LNCaP clone FGC (cell line): Measurements from ENCODE around the gene EVC2.

ENCODE experiments used
- DNase-seq: peaks from one replicate; pipeline ENCODE4 v3.0.0-alpha.2; 2011; ENCODE audit warnings: low read depth
- H3K4me3 ChIP-seq: 2 replicates; pipeline ENCODE4 v1.5.1; 2011; ENCODE audit warnings: mild to moderate bottlenecking, low read depth, low read length, control low read depth
- TF ChIP-seq, protein P1 (sequence below): IDR thresholded peaks from 2 replicates; pipeline ENCODE4 v1.5.1; 2012; ENCODE audit warnings: mild to moderate bottlenecking; ENCODE audit not compliant: control insufficient read depth, insufficient read depth; ENCODE audit errors: extremely low read depth

The EVC2 gene

GRCh38 chr4:5661237-5661636 is 47.1 kb downstream of the EVC2 start:
- no peak for DNase-seq
- TF ChIP-seq, protein P1, sequence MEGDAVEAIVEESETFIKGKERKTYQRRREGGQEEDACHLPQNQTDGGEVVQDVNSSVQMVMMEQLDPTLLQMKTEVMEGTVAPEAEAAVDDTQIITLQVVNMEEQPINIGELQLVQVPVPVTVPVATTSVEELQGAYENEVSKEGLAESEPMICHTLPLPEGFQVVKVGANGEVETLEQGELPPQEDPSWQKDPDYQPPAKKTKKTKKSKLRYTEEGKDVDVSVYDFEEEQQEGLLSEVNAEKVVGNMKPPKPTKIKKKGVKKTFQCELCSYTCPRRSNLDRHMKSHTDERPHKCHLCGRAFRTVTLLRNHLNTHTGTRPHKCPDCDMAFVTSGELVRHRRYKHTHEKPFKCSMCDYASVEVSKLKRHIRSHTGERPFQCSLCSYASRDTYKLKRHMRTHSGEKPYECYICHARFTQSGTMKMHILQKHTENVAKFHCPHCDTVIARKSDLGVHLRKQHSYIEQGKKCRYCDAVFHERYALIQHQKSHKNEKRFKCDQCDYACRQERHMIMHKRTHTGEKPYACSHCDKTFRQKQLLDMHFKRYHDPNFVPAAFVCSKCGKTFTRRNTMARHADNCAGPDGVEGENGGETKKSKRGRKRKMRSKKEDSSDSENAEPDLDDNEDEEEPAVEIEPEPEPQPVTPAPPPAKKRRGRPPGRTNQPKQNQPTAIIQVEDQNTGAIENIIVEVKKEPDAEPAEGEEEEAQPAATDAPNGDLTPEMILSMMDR, result no peak
- H3K4me3 ChIP-seq, result no peak overlapping the region

- H3K4me3 ChIP-seq, result no peak overlapping the region
- DNase-seq, result no peak
- TF ChIP-seq, protein P1, result no peak
Measured at GRCh38 chr4:5660185-5660584, 48.2 kb downstream of the EVC2 start.

DNA sequence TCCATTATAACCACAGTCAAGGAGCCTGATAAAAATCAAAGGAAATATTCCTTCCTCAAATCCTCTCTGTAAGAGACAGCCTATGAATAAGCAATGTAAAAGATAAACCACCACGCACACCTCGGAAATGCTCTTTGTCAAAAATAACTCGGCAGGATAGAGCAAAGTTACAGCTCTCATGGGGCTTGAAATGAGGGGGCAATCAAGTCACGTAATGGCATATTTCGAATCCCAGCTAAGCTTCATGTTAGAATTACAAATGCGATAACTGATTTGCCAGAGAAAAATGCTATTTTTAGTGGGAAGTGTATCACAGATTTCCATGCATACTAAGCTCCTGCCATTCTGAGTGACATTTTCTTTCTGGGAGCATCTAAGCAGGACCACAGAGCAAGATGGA is 49.4 kb downstream of the EVC2 start:
- no peak for DNase-seq
- TF ChIP-seq, protein P1, result no peak
- H3K4me3 ChIP-seq, result no peak overlapping the region

DNA sequence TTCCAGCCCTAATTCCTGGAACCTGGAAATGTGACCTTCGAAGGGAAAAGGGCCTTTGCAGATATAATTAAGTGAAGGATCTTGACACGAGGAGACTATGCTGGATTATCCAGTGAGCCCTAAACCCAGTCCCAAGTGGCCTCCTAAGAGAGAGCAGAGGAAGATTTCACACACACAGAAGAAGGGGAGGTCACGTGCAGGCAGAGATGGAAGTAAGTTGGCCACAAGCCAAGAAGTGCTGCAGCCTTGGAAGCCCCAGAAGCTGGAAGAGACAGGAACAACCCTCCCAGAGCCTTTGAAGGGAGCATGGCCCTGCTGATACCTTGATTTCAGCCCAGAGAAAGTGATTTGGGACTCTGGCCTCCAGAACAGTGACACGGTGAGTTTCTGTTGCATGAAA is 51.9 kb downstream of the EVC2 start:
- H3K4me3 ChIP-seq, result no peak overlapping the region
- TF ChIP-seq, protein P1, result no peak
- DNase-seq, result no peak

GRCh38 chr4:5654791-5655190 is 53.6 kb downstream of the EVC2 start:
- H3K4me3 ChIP-seq, result no peak overlapping the region
- TF ChIP-seq, protein P1, result no peak
- DNase-seq, result no peak

DNA sequence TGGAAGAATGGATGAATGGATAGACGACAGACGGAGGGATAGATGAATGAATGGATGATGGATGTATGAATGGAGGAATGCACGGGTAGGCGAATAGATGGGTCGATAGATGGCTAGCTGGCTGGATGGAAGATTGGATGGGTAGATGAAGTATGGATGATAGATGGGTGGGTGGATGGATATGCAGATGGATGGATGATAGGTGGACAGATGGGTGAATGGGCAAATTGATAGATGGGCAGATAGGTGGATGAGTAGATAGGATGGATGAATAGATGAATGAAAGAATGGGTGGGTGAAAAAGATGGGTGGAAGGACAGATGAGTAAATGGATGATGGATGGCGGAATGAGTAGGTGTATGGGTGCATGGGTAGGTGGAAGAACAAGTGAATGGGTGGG is 57.3 kb downstream of the EVC2 start:
- no peak overlapping the region for H3K4me3 ChIP-seq
- no peak for DNase-seq
- TF ChIP-seq, protein P1, result no peak

DNA sequence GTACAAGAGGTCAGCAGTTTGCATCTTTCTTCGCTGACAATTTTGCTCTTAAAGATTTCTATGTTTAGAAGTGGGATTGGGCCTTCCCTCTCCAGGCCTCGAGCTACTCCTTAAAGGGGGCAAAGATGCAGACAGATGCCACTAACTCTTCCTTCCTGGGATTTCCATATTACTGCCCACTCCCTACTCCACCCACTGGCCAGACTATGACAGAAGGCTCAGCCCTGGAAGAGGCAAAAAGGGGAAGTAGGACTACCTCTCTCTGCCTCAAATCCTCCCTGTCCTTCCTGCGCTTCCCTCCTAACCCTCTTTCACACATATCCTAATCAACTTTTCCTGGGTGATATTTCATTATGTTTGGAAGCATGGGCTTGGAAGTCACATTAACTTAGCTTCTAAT is 58.3 kb downstream of the EVC2 start:
- TF ChIP-seq, protein P1, result no peak
- DNase-seq, result no peak
- no peak overlapping the region for H3K4me3 ChIP-seq
